A549 (cell line): ENCODE data around the gene EPN2.

ENCODE experiments used
- BHLHE40 ChIP-seq: IDR thresholded peaks from 2 replicates; pipeline ENCODE4 v1.6.1; 2012; ENCODE audit warnings: low read depth, low read length, inconsistent platforms
- CEBPB ChIP-seq, 2 experiments: fragments of >200 bp in 1 of 2; sonication (Bioruptor Twin) in 1 of 2; formaldehyde crosslinking in 1 of 2; IDR thresholded peaks; 2 replicates each; pipeline ENCODE4 v1.6.1; 2012 to 2016
- EP300 ChIP-seq, 2 experiments: fragments of >200 bp; sonication (Bioruptor Twin); formaldehyde crosslinking; IDR thresholded peaks; 2 replicates in 1 of 2; 3 replicates in 1 of 2; pipeline ENCODE4 v1.6.1; 2016 to 2017
- JUN ChIP-seq, 2 experiments: fragments of >200 bp; sonication (Bioruptor Twin); formaldehyde crosslinking; IDR thresholded peaks; 2 replicates in 1 of 2; 3 replicates in 1 of 2; pipeline ENCODE4 v1.6.1; 2016 to 2017
- KDM1A ChIP-seq: fragments of 200-600 bp; sonication (generic); IDR thresholded peaks from 2 replicates; pipeline ENCODE4 v1.6.1; 2016; ENCODE audit warnings: low read depth, mild to moderate bottlenecking
- RAD21 ChIP-seq, 2 experiments: fragments of >200 bp in 1 of 2; sonication (Bioruptor Twin) in 1 of 2; formaldehyde crosslinking in 1 of 2; IDR thresholded peaks in 1 of 2; conservative IDR thresholded peaks in 1 of 2; 2 replicates in 1 of 2; 3 replicates in 1 of 2; pipeline ENCODE4 v1.6.1; 2012 to 2018; ENCODE audit warnings: inconsistent platforms in 1 of 2
- ZSCAN20 ChIP-seq: fragments of 250-450 bp; sonication (Bioruptor Pico); IDR thresholded peaks from 2 replicates; pipeline ENCODE4 v1.8.0; 2022; ENCODE audit warnings: mild to moderate bottlenecking, moderate library complexity
- TF ChIP-seq, protein P1 (sequence below): IDR thresholded peaks from 2 replicates; pipeline ENCODE4 v1.6.1; 2012
- TF ChIP-seq, protein P2 (sequence below): IDR thresholded peaks from 2 replicates; pipeline ENCODE4 v1.6.1; 2012; ENCODE audit warnings: low read depth, borderline replicate concordance
- TF ChIP-seq, protein P3 (sequence below): fragments of >200 bp; sonication (Bioruptor Twin); formaldehyde crosslinking; IDR thresholded peaks from 3 replicates; pipeline ENCODE4 v1.5.1; 2016
- TF ChIP-seq, protein P4 (sequence below): fragments of 200-600 bp; sonication (generic); IDR thresholded peaks from 2 replicates; pipeline ENCODE4 v1.6.1; 2016; ENCODE audit warnings: antibody characterized with exemption, mild to moderate bottlenecking, moderate library complexity

DNA sequence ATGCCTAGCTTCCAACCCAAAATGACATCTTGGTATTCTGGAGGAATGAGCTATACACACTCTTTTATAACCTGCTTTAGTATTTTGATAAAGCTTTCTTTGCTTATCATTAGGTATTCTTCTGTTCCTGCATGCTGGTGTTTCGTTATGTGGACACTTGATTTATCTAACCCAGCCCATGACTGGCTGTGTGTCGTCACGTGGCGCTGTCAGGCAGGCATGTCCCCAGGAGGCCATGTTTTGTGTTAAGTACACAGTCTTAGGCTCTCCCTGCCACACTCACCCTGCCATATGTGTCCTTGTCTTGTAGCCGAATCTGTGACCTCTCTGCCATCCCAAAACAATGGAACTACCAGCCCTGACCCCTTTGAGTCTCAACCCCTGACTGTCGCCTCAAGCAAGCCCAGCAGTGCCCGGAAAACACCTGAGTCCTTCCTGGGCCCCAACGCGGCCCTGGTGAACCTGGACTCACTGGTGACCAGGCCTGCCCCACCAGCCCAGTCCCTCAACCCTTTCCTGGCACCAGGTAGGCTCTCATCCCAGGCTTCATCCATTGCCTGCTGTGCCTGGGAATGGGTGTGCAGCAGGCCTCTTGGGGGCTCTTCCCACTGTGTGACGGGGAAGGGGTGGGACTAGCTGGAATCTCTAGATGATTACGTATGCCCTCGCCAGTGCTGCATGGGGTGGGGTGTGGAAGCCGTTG lies 94.5 kb downstream of the EPN2 start:
- no peak for TF ChIP-seq EP300 (IDR thresholded peaks at IDR 0.05)
- TF ChIP-seq, protein P1, sequence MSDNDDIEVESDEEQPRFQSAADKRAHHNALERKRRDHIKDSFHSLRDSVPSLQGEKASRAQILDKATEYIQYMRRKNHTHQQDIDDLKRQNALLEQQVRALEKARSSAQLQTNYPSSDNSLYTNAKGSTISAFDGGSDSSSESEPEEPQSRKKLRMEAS: no peak
- TF ChIP-seq, protein P2, sequence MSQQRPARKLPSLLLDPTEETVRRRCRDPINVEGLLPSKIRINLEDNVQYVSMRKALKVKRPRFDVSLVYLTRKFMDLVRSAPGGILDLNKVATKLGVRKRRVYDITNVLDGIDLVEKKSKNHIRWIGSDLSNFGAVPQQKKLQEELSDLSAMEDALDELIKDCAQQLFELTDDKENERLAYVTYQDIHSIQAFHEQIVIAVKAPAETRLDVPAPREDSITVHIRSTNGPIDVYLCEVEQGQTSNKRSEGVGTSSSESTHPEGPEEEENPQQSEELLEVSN: no peak
- TF ChIP-seq, protein P3, sequence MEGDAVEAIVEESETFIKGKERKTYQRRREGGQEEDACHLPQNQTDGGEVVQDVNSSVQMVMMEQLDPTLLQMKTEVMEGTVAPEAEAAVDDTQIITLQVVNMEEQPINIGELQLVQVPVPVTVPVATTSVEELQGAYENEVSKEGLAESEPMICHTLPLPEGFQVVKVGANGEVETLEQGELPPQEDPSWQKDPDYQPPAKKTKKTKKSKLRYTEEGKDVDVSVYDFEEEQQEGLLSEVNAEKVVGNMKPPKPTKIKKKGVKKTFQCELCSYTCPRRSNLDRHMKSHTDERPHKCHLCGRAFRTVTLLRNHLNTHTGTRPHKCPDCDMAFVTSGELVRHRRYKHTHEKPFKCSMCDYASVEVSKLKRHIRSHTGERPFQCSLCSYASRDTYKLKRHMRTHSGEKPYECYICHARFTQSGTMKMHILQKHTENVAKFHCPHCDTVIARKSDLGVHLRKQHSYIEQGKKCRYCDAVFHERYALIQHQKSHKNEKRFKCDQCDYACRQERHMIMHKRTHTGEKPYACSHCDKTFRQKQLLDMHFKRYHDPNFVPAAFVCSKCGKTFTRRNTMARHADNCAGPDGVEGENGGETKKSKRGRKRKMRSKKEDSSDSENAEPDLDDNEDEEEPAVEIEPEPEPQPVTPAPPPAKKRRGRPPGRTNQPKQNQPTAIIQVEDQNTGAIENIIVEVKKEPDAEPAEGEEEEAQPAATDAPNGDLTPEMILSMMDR: no peak
- TF ChIP-seq KDM1A: no peak
- TF ChIP-seq CEBPB (IDR thresholded peaks at IDR 0.05): no peak
- no peak for TF ChIP-seq BHLHE40
- no peak for TF ChIP-seq ZSCAN20 (CRISPR knock-in tag)
- TF ChIP-seq, protein P4, sequence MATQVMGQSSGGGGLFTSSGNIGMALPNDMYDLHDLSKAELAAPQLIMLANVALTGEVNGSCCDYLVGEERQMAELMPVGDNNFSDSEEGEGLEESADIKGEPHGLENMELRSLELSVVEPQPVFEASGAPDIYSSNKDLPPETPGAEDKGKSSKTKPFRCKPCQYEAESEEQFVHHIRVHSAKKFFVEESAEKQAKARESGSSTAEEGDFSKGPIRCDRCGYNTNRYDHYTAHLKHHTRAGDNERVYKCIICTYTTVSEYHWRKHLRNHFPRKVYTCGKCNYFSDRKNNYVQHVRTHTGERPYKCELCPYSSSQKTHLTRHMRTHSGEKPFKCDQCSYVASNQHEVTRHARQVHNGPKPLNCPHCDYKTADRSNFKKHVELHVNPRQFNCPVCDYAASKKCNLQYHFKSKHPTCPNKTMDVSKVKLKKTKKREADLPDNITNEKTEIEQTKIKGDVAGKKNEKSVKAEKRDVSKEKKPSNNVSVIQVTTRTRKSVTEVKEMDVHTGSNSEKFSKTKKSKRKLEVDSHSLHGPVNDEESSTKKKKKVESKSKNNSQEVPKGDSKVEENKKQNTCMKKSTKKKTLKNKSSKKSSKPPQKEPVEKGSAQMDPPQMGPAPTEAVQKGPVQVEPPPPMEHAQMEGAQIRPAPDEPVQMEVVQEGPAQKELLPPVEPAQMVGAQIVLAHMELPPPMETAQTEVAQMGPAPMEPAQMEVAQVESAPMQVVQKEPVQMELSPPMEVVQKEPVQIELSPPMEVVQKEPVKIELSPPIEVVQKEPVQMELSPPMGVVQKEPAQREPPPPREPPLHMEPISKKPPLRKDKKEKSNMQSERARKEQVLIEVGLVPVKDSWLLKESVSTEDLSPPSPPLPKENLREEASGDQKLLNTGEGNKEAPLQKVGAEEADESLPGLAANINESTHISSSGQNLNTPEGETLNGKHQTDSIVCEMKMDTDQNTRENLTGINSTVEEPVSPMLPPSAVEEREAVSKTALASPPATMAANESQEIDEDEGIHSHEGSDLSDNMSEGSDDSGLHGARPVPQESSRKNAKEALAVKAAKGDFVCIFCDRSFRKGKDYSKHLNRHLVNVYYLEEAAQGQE: no peak
- no peak for TF ChIP-seq RAD21 (conservative IDR thresholded peaks at IDR 0.05 in 1 of 2, IDR thresholded peaks at IDR 0.05 in 1 of 2)
- TF ChIP-seq JUN (IDR thresholded peaks at IDR 0.05): no peak
